Measurements from ENCODE around the gene CORO1C. TPM values are rescaled to one million over a fixed set of nuclear protein-coding genes. Genes with fewer than 3 reads are reported as not detected.

CORO1C gene
- total and polyA plus RNA-seq, 2 donors (not counting 3 experiments of a cell fraction or from before 2014, with no cell fraction given), result 150 to 240 TPM

DNA sequence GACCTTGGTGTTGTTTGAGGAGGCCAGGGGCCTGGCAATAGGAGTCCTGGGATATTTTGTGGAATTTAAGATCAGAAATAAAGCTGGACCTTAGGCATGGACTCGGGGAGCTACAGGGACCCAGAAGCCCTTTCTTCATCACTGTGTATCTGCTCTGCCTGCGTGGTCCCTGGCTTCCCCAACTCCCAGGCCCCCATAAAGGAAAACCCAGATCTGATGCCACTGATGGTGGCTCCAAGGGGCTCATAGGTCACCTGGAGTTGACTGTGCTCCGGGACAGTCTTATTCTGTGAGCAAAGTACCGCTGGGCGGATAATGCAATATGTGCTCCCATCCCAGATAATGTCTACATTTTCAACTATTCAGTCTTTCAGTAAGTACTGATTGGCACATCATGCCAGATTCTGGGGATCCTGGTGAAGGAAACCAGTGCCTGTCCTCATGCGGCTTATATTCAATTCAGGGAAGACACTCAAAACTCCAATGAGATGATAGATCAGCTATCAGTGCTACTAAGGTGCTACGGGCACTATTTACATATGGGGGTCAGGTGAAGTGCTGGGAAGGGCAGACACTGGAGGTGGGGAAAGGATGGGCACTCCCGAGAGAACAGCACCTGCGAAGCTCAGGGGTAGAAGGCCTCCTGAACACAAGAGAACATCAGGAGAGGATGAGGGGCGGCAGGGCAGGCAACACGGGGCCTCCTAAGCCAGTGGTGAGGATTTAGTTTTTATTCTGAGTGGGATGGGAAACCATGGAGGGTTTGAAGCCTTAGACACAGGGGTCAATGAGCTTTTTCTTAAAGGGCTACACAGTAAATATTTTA is 92.1 kb downstream of the CORO1C start:
- no peak overlapping the region for H3K4me2 ChIP-seq (ENCODE audit: insufficient read depth, low read length)
- H4K20me1 ChIP-seq (replicated peaks; ENCODE audit: control insufficient read depth, extremely low read depth, insufficient read depth, low read length), result no peaks in the 10 kb centered on the region
- no peaks in the 10 kb centered on the region for H3K9me1 ChIP-seq (replicated peaks; ENCODE audit: control insufficient read depth, extremely low read depth, insufficient read depth, low read length)
- no peak overlapping the region for H3K27ac ChIP-seq (ENCODE audit: insufficient read depth, low read depth, low read length)
- no peak overlapping the region for H3K9ac ChIP-seq (replicated peaks; ENCODE audit: extremely low read depth, insufficient read depth, low read length)
- H3K9me3 ChIP-seq (replicated peaks; ENCODE audit: control insufficient read depth, insufficient read depth, low read length), result no peaks in the 10 kb centered on the region
- intact Hi-C loops (cut with micrococcal nuclease) (no loop called here), dilution Hi-C loops (cut with MboI; ENCODE audit: extremely low pct_ligation_motif_present, low sequenced_read_pairs) (no loop called here)
- ChIA-PET POLR2A (no interaction called here), CTCF (interaction anchor here (1.0 to 7.3 kb wide), 8 partner anchors 8 to 164 kb away, joined by 3 to 37 read pairs (median 4); no protein-coding TSS in a partner anchor)
- no peak for FAIRE-seq
- peaks cover 16% of the 10 kb centered on the region for H3K4me1 ChIP-seq (ENCODE audit: control insufficient read depth, extremely low read depth, insufficient read depth, low read length)
- H3K79me2 ChIP-seq (ENCODE audit: control insufficient read depth, insufficient read depth, low read length), result no peaks in the 10 kb centered on the region
- no peaks in the 10 kb centered on the region for H3K36me3 ChIP-seq (ENCODE audit: control insufficient read depth in 2 of 2, extremely low read depth in 1 of 2, insufficient read depth in 2 of 2, low read length in 2 of 2)
- no peaks in the 10 kb centered on the region for H3K27me3 ChIP-seq (ENCODE audit: control insufficient read depth in 2 of 2, insufficient read depth in 2 of 2, low read length in 2 of 2)
- no TSS peak for BruUV-seq (replicated peaks)
- TF ChIP-seq CTCF (IDR thresholded peaks at IDR 0.05; ENCODE audit: extremely low read depth in 1 of 2, insufficient read depth in 1 of 2, low read depth in 1 of 2, low read length in 2 of 2) (no peak), JUN (IDR thresholded peaks at IDR 0.05; ENCODE audit: borderline replicate concordance, insufficient read depth, insufficient read length, low read depth) (no peak), GATA2 (IDR thresholded peaks at IDR 0.05; ENCODE audit: insufficient read depth, insufficient read length, low read depth, low read length) (no peak), FOS (IDR thresholded peaks at IDR 0.05; ENCODE audit: borderline replicate concordance, insufficient read depth, low read length) (no peak)
- no peak for DNase-seq (ENCODE audit: low read depth, low spot score)
- H2AFZ ChIP-seq (ENCODE audit: low read depth, low read length), result no peak overlapping the region
- no peak overlapping the region for H3K4me3 ChIP-seq (replicated peaks in 1 of 3; ENCODE audit: insufficient read depth in 1 of 3, low read depth in 1 of 3, low read length in 3 of 3)

Data from endothelial cell of umbilical vein (primary cell).